ENCODE measurements around the gene IL20RB.
"Not testable (repeated sequence)": the region's sequence is repeated elsewhere in the genome, so short reads cannot be mapped to it uniquely, and the experiment has no call there.

IL20RB gene

DNA sequence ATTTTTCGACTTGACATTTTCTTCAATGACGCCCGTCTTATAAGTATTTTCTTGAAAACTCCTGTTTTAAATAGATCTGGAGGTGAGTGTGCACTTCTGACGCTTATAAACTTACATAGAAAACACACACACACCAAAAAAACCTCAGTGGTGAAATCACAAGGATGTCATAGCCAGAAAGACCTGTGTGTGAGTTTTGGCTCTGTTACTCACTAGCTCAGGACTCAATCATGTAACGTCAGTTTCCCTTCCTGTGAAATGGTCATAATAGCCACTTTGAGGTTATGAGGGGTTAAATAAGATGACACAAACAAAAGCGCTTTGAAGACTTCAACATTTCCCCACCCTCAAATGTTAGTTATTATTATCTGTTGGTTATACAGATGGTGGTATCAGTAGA, 1.8 kb downstream of the IL20RB start:
- no peak overlapping the region for H3K27ac ChIP-seq
- no peak overlapping the region for H3K4me3 ChIP-seq
- TF ChIP-seq, protein P1, sequence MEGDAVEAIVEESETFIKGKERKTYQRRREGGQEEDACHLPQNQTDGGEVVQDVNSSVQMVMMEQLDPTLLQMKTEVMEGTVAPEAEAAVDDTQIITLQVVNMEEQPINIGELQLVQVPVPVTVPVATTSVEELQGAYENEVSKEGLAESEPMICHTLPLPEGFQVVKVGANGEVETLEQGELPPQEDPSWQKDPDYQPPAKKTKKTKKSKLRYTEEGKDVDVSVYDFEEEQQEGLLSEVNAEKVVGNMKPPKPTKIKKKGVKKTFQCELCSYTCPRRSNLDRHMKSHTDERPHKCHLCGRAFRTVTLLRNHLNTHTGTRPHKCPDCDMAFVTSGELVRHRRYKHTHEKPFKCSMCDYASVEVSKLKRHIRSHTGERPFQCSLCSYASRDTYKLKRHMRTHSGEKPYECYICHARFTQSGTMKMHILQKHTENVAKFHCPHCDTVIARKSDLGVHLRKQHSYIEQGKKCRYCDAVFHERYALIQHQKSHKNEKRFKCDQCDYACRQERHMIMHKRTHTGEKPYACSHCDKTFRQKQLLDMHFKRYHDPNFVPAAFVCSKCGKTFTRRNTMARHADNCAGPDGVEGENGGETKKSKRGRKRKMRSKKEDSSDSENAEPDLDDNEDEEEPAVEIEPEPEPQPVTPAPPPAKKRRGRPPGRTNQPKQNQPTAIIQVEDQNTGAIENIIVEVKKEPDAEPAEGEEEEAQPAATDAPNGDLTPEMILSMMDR (IDR thresholded peaks at IDR 0.05): no peak
- DNase-seq: no peak
- intact Hi-C loops (cut with DNase I; ENCODE audit: low total_unique reads): no loop called here
- no peaks in the 10 kb centered on the region for H3K36me3 ChIP-seq
- peaks cover 0 to 10% (median 0%) of the 10 kb centered on the region in 4 donors for H3K4me1 ChIP-seq
- H3K9me3 ChIP-seq: no peaks in the 10 kb centered on the region
- H3K27me3 ChIP-seq: no peaks in the 10 kb centered on the region

- H3K4me1 ChIP-seq: no peaks in the 10 kb centered on the region
- intact Hi-C loops (cut with DNase I; ENCODE audit: low total_unique reads): no loop called here
- no peaks in the 10 kb centered on the region for H3K9me3 ChIP-seq
- no peak for DNase-seq
- H3K27me3 ChIP-seq: no peaks in the 10 kb centered on the region
- H3K27ac ChIP-seq: no peak overlapping the region
- no peaks in the 10 kb centered on the region for H3K36me3 ChIP-seq
- H3K4me3 ChIP-seq: no peak overlapping the region
- TF ChIP-seq, protein P1 (IDR thresholded peaks at IDR 0.05): no peak
Measured at GRCh38 chr3:136960838-136961836, 3.4 kb downstream of the IL20RB start.

- intact Hi-C loops (cut with DNase I; ENCODE audit: low total_unique reads): no loop called here
- H3K27me3 ChIP-seq: no peaks in the 10 kb centered on the region
- no peak for DNase-seq
- no peak overlapping the region for H3K27ac ChIP-seq
- no peaks in the 10 kb centered on the region for H3K9me3 ChIP-seq
- TF ChIP-seq, protein P1 (IDR thresholded peaks at IDR 0.05): no peak
- no peaks in the 10 kb centered on the region for H3K4me1 ChIP-seq
- no peak overlapping the region for H3K4me3 ChIP-seq
- H3K36me3 ChIP-seq: no peaks in the 10 kb centered on the region
Measured at GRCh38 chr3:136962927-136963326, 5.1 kb downstream of the IL20RB start.

- H3K4me3 ChIP-seq; H3K27me3 ChIP-seq; intact Hi-C loops (cut with DNase I; ENCODE audit: low total_unique reads); H3K36me3 ChIP-seq; DNase-seq; H3K27ac ChIP-seq; H3K4me1 ChIP-seq: not testable (repeated sequence)
- H3K9me3 ChIP-seq: peaks cover 0 to 12% (median 0%) of the 10 kb centered on the region in 3 donors
Measured at GRCh38 chr3:136969539-136969938, 11.8 kb downstream of the IL20RB start.

- Histone ChIP-seq H3K4me3 (no peak overlapping the region), H3K4me1 (no peaks in the 10 kb centered on the region), H3K27ac (no peak overlapping the region), H3K9me3 (peaks cover 0 to 14% (median 0%) of the 10 kb centered on the region in 3 donors), H3K27me3 (no peaks in the 10 kb centered on the region), H3K36me3 (no peaks in the 10 kb centered on the region)
- TF ChIP-seq, protein P1 (IDR thresholded peaks at IDR 0.05): no peak
- no peak for DNase-seq
- intact Hi-C loops (cut with DNase I; ENCODE audit: low total_unique reads): no loop called here
Measured at GRCh38 chr3:136973352-136973751, 15.6 kb downstream of the IL20RB start.

GRCh38 chr3:136974670-136975069, 16.9 kb downstream of the IL20RB start:
- Histone ChIP-seq H3K27ac (no peak overlapping the region), H3K9me3 (peaks cover 0 to 14% (median 0%) of the 10 kb centered on the region in 3 donors), H3K4me1 (no peaks in the 10 kb centered on the region), H3K4me3 (no peak overlapping the region), H3K36me3 (no peaks in the 10 kb centered on the region), H3K27me3 (no peaks in the 10 kb centered on the region)
- DNase-seq: no peak
- TF ChIP-seq, protein P1 (IDR thresholded peaks at IDR 0.05): no peak
- intact Hi-C loops (cut with DNase I; ENCODE audit: low total_unique reads): no loop called here
